Keratinocyte (primary cell): Measurements from ENCODE around the gene CDCA3.
"Not testable (repeated sequence)": the region's sequence is repeated elsewhere in the genome, so short reads cannot be mapped to it uniquely, and the experiment has no call there.

Source experiments
- CTCF ChIP-seq, 3 experiments: IDR thresholded peaks in 1 of 3; conservative IDR thresholded peaks in 1 of 3; optimal IDR thresholded peaks in 1 of 3; 2 replicates in 2 of 3; 3 replicates in 1 of 3; pipeline versions ENCODE3 to v1.5.1; 2011; ENCODE audit warnings: low read length in 3 of 3, mild to moderate bottlenecking in 3 of 3, moderate library complexity in 2 of 3, control low read depth in 1 of 3, inconsistent platforms in 1 of 3; ENCODE audit not compliant: insufficient read depth in 2 of 3; ENCODE audit errors: extremely low read depth in 1 of 3
- EZH2 ChIP-seq: IDR thresholded peaks from one replicate; pipeline ENCODE4 v1.6.1; 2012; ENCODE audit warnings: inconsistent platforms, mild to moderate bottlenecking, low read length, moderate library complexity

DNA sequence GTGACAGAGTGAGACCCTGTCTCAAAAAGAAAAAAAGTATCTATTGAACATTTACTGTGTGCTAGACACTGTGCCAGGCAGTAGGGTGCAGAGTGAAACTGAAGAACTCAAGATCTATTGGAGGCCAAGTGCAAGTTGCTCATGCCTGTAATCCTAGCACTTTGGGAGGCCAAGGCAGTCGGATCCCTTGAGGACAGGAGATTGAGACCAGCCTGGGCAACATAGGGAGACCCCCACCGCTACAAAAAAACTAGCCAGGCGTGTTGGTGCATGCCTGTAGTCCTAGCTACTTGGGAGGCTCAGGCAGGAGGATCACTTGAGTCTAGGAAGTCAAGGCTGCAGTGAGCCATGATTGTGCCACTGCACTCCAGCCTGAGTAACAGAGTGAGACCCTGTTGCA is 41.6 kb upstream of the CDCA3 start:
- not testable (repeated sequence) for TF ChIP-seq CTCF (optimal IDR thresholded peaks at IDR 0.05 in 1 of 3, IDR thresholded peaks at IDR 0.05 in 1 of 3, conservative IDR thresholded peaks at IDR 0.05 in 1 of 3; ENCODE audit: extremely low read depth in 1 of 3, insufficient read depth in 2 of 3, low read length in 3 of 3); EZH2
